ENCODE data around the gene TPK1.

GRCh38 chr7:144784441-144784840 is 51.4 kb downstream of the TPK1 start:
- TF ChIP-seq, protein P1, sequence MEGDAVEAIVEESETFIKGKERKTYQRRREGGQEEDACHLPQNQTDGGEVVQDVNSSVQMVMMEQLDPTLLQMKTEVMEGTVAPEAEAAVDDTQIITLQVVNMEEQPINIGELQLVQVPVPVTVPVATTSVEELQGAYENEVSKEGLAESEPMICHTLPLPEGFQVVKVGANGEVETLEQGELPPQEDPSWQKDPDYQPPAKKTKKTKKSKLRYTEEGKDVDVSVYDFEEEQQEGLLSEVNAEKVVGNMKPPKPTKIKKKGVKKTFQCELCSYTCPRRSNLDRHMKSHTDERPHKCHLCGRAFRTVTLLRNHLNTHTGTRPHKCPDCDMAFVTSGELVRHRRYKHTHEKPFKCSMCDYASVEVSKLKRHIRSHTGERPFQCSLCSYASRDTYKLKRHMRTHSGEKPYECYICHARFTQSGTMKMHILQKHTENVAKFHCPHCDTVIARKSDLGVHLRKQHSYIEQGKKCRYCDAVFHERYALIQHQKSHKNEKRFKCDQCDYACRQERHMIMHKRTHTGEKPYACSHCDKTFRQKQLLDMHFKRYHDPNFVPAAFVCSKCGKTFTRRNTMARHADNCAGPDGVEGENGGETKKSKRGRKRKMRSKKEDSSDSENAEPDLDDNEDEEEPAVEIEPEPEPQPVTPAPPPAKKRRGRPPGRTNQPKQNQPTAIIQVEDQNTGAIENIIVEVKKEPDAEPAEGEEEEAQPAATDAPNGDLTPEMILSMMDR (IDR thresholded peaks at IDR 0.05): no peak
- no peak for TF ChIP-seq POLR2A (IDR thresholded peaks at IDR 0.05)
- no peak for TF ChIP-seq POLR2AphosphoS5 (IDR thresholded peaks at IDR 0.05; ENCODE audit: insufficient read depth in 1 of 2, low read depth in 1 of 2)

All from vagina (tissue), 2 donors.